GM21723 (cell line): ENCODE measurements around the gene ANKRD29.
A peak's percentile ranks its signal among the peaks of the same experiment; 100 is the strongest.
"Not testable (repeated sequence)": the region's sequence is repeated elsewhere in the genome, so short reads cannot be mapped to it uniquely, and the experiment has no call there.

Source experiments
- ATAC-seq: cut with Tn5 transposase; IDR thresholded peaks from one replicate; pipeline ENCODE4 v1.9.1; 2021; ENCODE audit warnings: mild to moderate bottlenecking, moderate library complexity; ENCODE audit not compliant: unreplicated experiment

The ANKRD29 gene

DNA sequence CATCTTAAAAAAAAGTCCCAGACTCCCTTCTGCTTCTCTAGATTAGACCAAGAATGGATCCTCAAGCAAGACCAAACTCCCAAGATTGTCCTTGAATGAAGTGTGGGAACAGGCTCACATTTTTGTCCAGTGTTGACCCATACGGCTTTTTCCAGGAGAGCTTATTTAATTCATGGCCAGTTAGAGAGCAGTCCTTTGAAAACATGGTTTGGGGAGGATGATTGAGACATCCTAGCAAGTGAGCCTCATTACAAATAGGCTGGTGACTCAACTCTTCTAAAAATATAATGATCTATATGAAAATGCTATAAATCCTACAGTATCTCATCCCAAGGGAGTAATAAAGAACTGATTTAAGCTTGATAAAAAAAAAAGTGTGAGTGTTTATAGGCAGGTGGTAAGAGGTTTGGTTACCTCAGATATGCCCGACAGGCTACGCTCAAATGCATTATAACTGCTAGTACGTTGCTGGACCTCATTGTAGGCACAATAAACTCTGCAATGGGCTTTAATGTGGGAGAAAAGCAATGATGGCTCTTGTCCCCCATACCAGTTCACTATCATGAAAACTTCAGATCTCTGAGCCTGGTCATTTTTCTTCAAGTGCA is 17.0 kb downstream of the ANKRD29 start:
- no peak for ATAC-seq

DNA sequence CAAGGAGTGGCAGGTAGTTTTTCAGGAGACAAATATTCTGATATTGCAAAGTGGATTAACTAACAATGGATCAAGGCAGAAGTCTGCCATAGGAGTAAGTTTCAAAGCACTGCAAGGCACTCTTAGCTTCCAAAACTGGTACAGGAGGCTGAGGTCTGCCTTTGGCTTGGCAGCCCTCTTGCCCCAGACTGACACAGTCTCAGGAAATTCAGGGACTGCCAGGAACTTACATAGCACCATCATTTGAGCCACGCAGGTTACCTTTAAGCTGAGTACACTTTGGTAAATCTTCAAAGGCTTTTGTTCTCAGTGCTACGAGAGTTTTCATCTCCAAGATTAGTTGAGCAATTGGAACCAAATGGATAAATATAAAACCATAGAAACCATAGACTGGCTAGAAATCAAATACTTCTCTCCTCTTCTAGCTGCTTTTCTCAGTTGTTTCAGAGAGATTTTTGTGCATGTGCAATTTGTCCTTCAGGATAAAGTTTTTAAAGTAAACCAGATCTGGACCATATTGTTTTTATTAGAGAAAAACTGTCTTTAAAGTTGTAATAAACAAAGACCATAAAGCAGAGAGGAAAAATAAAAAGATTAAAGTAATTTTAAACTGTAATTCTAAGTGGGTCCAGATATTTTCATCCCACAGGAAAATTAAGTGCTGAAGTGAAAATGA is 18.8 kb downstream of the ANKRD29 start:
- no peak for ATAC-seq

DNA sequence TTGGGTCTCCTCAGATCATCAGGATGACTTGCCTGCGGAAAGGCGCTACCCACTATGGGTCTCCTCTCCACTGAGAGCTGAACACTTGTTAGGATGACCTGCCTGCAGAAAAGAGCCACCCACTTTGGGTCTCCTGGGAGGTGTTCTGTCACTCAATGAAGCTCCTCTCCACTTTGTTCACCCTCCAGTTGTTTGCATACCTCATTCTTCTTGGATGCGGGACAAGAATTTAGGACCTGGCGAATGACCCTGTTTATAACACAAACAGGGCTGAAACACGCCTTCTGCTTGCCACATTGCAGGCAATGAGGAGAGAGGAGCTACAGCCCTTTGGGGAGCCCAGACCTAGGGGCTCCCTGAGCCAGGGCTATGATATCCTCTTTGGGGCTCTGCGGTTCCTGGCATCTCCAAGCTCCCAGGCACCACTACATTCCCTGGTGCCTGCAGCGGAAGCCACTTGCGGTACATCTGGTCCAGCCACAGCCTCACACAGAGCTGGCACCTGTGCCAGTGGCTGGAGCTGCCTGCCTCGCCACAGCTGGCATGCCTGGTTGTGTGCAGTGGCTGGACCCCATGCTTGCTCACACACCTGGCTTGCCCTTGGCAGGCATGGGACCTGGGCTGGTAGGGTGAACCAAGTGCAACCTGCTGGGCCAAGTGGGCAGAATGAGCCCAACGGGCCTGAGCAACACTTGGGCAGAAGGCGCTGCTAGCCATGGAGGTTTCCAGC is 20.6 kb downstream of the ANKRD29 start:
- ATAC-seq, result no peak

DNA sequence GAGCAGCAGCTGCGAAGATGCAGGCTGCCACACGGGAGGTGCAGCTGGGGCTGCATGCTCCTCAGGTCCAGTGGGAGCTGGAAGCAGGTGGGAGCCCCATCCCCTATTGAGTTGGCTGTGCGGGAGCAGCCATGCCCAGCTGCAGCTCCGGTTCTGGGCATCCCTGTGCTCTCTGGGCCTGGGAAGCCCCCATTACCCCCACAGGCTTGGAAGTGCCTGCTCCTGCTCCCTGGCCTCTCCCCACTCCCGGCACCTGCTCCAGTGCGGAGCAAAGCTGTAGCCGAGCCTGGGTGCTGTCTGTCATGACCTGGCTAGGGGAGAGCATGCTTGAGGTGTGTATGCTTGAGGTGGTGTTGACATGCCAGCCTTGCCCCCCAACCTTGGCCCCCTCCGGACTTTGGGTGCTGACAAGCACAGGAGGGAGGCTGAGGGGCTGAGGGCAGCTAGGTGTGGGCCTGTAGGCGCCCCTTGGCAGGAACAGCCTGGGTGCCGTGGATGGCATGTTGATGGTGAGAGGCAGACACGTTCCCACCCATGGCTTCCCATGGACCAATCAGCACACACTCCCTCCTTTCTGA is 21.5 kb downstream of the ANKRD29 start:
- no peak for ATAC-seq

DNA sequence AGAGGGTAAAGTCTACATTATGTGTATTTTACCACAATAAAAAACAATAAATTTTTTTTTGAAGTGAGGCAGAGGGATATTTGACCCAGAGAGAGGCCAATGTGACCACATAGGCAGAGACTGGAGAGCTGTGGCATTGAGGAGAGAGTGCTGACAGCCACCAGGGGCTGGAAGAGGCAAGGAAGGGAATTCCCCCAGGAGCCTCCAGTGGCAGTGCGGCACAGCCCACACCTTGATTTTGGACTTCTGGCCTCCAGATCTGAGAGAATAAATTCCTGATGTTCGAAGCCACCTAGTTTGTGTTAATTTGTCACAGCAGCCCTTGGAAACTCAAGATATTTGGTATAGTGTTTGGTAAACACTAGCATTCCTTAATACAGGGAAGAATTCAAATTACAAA is 22.7 kb downstream of the ANKRD29 start:
- no peak for ATAC-seq

DNA sequence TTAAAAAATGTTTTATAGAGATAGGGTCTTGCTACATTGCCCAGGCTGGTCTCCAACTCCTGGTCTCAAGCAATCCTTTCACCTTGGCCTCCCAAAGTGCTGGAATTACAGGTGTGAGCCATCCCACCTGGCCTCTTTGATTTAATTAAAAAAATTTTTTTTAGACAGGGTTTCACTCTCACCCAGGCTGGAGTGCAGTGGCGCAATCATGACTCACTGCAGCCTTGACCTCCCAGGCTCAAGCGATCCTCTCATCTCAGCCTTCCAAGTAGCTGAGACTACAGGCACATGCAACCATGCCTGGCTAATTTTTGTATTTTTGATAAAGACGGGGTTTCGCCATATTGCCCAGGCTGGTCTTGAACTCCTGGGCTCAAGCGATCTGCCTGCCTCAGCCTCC is 26.3 kb downstream of the ANKRD29 start:
- not testable (repeated sequence) for ATAC-seq

DNA sequence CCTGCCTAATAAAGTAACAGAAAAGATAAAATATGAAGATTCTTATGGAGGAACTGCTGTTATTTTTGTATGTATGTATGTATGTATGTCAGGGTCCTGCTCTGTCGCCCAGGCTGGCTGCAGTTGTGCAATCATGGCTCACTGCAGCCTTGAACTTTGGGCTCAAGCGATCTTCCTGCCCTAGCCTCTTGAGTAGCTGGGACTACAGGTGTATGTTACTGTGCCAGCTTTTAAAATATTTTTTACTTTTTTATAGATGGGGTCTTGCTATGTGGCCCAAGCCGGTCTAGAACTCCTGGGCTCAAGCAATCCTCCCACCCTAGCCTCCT is 26.7 kb downstream of the ANKRD29 start:
- ATAC-seq, result no peak

DNA sequence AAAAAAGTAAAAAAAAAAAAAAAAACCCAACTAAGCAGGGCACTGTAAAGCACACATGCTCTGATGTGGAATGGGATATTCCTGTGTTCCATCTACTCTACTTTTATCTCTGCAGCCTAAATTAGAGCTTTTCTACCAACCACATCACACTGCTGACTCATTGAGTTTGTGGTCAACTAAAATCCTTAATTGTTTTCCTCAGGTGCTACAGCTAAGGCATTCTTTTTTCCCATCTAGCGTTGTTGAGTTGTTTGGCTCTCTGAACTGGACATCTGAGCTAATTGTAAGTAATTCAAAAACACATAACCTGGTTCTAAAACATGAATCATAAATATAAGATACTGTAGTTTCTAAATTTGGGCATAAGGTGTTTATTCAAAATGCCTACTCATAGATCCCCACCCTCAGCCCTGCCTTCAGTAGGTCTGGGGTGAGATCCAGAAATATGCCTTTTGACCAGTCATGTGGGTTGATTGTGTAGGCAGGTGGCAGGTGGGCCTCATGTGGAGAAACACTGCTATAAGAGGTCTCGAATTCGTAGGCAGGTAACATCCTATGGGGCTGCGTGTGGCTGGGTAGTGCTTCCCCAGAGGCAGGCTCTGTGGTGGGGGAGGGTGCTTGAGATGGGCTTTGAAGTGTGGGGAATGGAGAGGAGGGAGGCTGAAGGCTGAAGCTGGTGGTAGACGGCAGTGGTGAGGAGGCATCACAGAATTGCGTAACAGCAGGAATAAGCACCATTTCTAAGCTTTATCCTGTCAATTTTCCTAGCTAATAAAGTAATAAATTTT is 27.2 kb downstream of the ANKRD29 start:
- no peak for ATAC-seq

DNA sequence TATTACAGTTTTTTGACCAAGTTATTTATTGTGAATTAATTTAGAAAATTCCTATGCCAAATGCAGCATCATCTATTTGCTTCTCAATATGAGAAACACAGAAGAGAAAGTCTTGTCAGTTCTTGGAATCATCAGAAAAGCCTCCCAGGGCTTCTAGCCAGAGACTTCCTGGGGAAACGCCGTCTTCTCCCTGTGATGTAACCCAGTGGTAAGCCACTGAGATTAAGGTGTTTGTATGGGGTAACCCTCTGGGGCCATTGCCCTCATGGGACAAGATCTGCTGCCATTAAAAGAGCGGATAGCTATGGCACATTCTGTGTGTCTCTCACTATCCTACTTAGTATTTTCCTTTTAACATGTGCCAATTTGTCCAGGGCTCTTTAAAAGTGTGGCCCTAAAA is 28.0 kb downstream of the ANKRD29 start:
- ATAC-seq, result no peak

DNA sequence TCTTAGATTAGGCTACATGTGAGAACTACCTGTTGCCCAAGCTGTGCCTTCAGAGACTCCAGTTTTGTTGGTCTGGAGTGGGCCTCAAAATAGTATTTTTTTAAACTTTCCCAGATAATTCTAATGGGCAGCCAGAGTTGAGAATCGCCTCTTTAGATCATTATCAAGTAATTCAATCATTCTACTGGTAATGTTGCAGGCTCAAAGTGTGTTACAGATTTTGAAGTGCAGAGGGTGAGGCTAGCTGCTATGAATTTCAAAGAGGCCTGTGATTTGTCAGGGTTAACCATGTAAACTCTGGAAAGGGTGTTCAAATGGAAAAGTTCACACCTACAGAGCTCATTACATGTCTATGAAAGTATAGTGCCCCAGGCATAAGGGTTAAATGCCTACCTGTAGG is 30.1 kb downstream of the ANKRD29 start:
- ATAC-seq, result no peak

DNA sequence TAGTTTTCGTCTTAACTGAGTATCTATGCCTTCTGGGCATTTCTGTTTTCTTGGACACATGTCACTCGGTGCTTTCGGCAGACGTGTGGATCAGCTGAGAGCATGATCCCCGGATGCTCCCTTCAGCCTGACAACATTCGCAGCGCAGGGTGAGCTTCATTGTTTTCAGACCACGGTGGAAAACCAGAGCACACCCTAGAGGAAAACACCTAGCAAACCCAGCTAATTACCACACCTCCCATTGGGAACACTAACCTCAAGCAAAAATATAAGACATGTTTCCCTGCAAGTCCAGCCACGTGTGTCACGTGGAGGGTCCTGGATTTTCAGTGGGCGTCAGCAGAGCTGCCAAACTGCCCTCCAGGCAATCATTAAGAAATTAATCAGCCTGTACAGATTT is 31.0 kb downstream of the ANKRD29 start:
- no peak for ATAC-seq

DNA sequence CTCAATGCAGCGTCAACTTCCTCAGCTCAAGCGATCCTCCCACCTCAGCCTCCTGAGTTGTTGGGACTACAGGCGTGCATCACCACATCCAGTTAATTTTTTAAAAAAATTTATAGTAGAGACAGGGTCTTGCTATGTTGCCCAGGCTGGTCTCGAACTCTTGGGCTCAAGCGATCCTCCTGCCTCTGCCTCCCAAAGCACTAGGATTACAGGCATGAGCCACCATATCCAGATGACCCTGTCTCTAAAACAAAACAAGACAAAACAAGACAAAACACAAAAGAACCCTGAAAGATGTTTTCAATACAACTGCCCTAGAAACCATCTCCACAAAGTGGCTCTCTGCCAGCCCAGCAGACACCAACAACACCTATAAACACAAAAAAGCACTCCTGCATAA is 31.4 kb downstream of the ANKRD29 start:
- ATAC-seq, result no peak

DNA sequence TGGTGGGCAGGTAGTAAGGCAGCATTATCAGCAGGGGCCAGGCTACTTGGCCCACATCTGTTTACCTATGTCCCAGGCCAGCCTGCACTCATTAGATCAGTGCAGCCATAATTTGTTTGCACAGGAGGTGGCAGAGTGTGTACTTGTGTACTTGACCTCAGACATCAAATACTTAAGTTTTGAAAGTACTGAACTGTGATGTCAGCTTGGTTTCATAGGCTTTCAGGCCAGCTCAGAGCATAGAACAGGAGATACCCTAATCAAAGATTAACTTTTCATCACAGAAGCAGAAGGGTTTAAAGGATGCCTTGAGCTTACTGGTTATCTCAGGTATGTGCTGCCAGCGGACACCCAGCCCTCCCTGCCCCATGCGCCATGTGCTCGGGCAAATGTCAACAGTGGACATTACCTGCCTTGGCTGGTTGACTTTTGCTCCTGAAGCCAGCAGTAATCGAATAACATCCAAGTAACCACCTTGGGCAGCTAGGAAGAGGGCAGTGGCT is 33.2 kb downstream of the ANKRD29 start:
- no peak for ATAC-seq

DNA sequence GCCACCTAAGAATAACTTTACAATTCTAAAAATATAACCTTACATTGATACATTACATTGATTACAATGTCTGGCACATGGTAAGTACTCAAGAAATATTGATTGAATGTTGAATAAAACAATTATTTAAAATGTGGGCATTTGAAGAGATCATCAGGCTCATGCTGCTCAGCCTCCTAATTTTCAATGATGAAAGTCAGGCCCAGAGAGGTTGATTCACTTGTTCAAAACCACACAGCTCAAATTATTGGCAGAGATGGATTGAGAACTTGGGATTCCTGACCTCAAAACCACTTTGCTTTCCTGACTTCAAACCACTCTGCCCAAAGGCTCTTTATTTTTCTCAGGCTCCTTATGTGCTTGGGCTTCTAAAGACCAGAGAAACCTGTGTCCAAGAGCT is 34.7 kb downstream of the ANKRD29 start:
- no peak for ATAC-seq

DNA sequence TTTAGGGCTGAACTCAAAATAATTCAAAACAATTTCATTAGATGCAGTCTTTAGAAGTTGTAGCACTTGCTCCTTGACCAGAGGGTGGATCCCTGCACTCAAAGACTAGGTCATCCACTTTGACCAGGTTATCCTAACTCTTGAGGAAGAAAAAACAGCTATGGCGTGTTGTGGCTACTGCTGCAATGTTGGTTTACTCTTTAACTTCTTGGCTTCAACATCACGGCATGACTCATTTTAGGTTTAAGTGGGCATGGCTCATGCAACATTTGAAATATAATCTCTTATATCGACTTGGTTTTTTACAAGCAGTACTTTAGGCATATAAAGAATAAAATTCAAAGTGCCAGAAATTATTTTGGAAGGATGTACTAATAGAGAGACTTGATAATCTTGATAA is 35.4 kb downstream of the ANKRD29 start:
- ATAC-seq, result no peak

DNA sequence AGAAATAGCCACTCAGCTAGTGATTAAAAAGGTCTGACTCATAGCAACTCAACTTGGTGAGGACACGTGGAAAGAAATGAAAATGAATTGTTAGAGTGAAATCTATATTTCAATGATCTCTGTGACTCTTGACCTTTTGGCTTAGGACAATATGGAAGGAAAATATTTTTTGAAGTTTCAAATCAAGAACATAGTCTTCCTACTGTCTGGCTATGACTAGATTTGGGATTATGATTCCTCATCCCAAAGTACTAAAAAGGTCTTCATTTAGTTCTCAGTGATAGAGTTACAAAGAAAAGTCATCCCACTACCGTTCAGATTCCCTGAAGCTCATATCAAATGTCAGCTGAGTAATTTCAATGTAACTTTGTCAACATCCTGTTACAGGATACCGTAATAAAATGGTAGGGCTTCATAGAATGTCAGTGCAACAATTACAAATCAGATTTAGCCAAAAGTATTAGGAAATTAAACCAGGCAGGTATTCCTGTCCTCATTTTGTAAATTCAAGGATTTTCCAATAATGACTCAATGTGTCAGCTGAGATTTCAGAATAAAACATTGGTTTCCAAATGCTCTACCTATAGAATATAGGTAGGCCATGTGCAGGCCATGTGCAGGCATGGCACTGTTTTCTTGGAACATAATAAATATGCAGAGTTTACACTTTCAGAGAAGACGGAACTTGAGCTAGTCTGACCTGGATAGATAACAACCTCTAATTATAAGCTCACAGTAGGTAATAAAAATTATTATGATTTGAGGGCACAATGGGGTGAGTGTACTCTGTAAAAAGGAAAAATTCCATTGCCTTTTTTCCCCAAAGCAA is 36.0 kb downstream of the ANKRD29 start:
- no peak for ATAC-seq

DNA sequence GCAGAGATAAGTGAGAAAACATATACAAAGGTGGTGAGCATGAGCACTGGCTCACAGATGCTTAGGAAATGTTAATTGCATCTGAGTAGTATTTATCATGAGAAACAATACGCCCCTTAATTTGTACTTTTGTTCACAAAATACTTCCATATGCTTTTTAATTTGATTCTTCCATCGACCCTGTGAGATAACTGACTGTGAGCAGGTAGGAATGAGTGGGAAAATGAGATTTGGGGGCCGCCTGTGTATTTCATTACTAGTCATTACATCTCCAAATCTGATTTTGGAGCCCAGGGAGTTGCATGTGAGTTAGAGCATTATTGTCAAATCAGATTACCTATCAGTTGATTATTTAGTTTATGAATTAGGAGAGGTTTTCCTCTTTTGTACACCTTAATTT is 39.7 kb downstream of the ANKRD29 start:
- no peak for ATAC-seq

DNA sequence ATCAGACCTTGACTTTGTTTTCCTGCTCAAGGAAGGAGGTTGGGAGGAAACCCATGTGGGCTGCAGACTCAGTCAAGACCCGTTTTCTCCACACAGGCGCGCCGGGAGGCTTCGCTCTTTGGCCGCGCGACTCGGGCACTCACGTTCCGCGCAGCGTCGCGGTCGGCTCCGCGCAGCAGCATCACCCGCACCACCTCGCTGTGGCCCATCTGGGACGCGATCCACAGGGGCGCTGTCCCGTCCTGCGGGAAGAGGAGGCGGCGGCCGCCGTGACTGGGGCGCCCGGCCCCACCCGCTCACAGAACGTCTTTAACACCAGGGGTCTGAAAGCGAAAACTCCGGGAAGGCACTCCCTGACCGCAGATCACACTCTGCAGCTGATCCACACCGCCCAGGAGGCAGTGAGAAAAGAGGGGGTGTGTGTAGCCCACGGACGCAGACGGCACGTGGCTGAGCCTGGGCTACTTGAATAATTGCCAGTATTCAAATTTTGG is 43.3 kb downstream of the ANKRD29 start:
- peak; percentile 25 for ATAC-seq

DNA sequence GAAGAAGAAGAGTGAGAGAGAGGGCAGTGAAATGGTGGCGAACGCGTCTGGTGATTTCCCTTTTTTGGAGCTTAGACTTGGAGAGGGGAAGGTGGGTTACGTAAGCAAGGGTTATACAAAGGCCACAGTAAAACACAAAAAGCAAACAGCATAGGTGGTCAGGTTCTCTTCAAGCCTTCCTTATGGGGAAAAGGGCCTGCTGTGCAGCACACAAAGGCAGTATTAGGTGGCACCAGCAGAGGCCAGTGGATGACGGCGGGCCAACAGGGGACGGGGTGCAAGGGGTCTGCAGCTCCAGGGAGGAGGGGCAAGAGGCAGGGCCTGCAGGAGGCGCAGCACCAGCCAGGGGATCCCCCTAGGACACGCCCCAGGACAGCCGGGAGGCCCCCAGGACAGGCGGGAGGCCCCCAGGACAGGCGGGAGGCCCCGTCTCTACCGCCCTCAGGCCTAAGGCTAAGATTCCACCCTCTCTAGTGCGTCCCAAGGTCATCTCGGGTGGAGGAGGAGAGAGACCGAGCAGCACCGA is 43.8 kb downstream of the ANKRD29 start:
- peak; percentile 49 for ATAC-seq
